Fibroblast of lung (primary cell): ENCODE measurements around the gene NT5DC4.

Experiments used
- CTCF ChIP-seq, 2 donors: IDR thresholded peaks in 1 of 2; conservative IDR thresholded peaks in 1 of 2; 1 replicate in 1 of 2; 2 replicates in 1 of 2; pipeline ENCODE4 v1.5.1; 2011 to 2012; ENCODE audit warnings: low read length in 2 of 2, control low read depth in 1 of 2, inconsistent platforms in 1 of 2, low read depth in 1 of 2, mild to moderate bottlenecking in 1 of 2
- EZH2 ChIP-seq: IDR thresholded peaks from 2 replicates; pipeline ENCODE4 v1.5.1; 2012; ENCODE audit warnings: low read length, control low read depth, mild to moderate bottlenecking; ENCODE audit errors: missing control alignments

- TF ChIP-seq CTCF (conservative IDR thresholded peaks at IDR 0.05 in 1 of 2, IDR thresholded peaks at IDR 0.05 in 1 of 2; ENCODE audit: low read depth in 1 of 2, low read length in 2 of 2): no peak
- TF ChIP-seq EZH2: no peak
Measured at GRCh38 chr2:112784199-112785189, 63.7 kb downstream of the NT5DC4 start, which contains the start of gene IL1A.
